Brain pericyte (primary cell): ENCODE results near the gene SERGEF.

Source experiments
- DNase-seq: peaks from one replicate; pipeline ENCODE4 v3.0.0-alpha.2; 2012; ENCODE audit warnings: low read depth, low spot score

Gene SERGEF

GRCh38 chr11:17786824-17787525 is 225.9 kb downstream of the SERGEF start:
- peak; percentile 39 for DNase-seq

GRCh38 chr11:17783878-17784277 is 229.0 kb downstream of the SERGEF start:
- DNase-seq, result no peak

GRCh38 chr11:17782603-17783337 is 230.1 kb downstream of the SERGEF start:
- DNase-seq, result no peak

GRCh38 chr11:17782145-17782544 is 230.7 kb downstream of the SERGEF start:
- no peak for DNase-seq

- DNase-seq, result no peak
These were observed 231.2 kb downstream of the SERGEF start for GRCh38 chr11:17781626-17782025.

GRCh38 chr11:17781221-17781620 is 231.6 kb downstream of the SERGEF start:
- DNase-seq, result no peak

- no peak for DNase-seq
These were observed 232.2 kb downstream of the SERGEF start for GRCh38 chr11:17780668-17781067.

GRCh38 chr11:17779861-17780594 is 232.8 kb downstream of the SERGEF start:
- no peak for DNase-seq

GRCh38 chr11:17778956-17779860 is 233.6 kb downstream of the SERGEF start:
- no peak for DNase-seq

GRCh38 chr11:17778352-17778751 is 234.5 kb downstream of the SERGEF start:
- no peak for DNase-seq

- no peak for DNase-seq
These were observed 235.1 kb downstream of the SERGEF start for GRCh38 chr11:17777738-17778091.

- DNase-seq, result no peak
These were observed 235.6 kb downstream of the SERGEF start for GRCh38 chr11:17777086-17777737.

- no peak for DNase-seq
These were observed 236.5 kb downstream of the SERGEF start for GRCh38 chr11:17776212-17776875.

GRCh38 chr11:17775507-17776211 is 237.2 kb downstream of the SERGEF start:
- DNase-seq, result no peak

- no peak for DNase-seq
These were observed 237.9 kb downstream of the SERGEF start for GRCh38 chr11:17775035-17775348.

GRCh38 chr11:17774232-17775034 is 238.4 kb downstream of the SERGEF start:
- no peak for DNase-seq

- no peak for DNase-seq
These were observed 239.2 kb downstream of the SERGEF start for GRCh38 chr11:17773674-17774073.

GRCh38 chr11:17772704-17773600 is 239.9 kb downstream of the SERGEF start:
- DNase-seq, result no peak
